GM12873 (cell line): ENCODE measurements around the gene AXL.

ENCODE experiments used
- CTCF ChIP-seq: IDR thresholded peaks from 2 replicates; pipeline ENCODE4 v1.5.1; 2012; ENCODE audit warnings: low read depth, mild to moderate bottlenecking, moderate library complexity, low read length, control low read depth; ENCODE audit not compliant: insufficient read depth; ENCODE audit errors: missing control alignments

Gene AXL

GRCh38 chr19:41225238-41226052 lies 6.4 kb downstream of the AXL start:
- no peak for TF ChIP-seq CTCF

GRCh38 chr19:41226053-41226873 lies 7.2 kb downstream of the AXL start:
- no peak for TF ChIP-seq CTCF

- TF ChIP-seq CTCF: no peak
Observed at GRCh38 chr19:41226874-41227390, 7.9 kb downstream of the AXL start.

- TF ChIP-seq CTCF: no peak
Observed at GRCh38 chr19:41228486-41228885, 9.5 kb downstream of the AXL start.

GRCh38 chr19:41230067-41230857 lies 11.2 kb downstream of the AXL start:
- TF ChIP-seq CTCF: no peak

GRCh38 chr19:41232686-41233085 lies 13.7 kb downstream of the AXL start:
- no peak for TF ChIP-seq CTCF
